ENCODE measurements around the gene TERT. TPM values are rescaled to one million over a fixed set of nuclear protein-coding genes. Genes with fewer than 3 reads are reported as not detected.
A peak's percentile ranks its signal among the peaks of the same experiment; 100 is the strongest.
"Not testable (repeated sequence)": the region's sequence is repeated elsewhere in the genome, so short reads cannot be mapped to it uniquely, and the experiment has no call there.

TERT gene
- total and polyA plus RNA-seq, 2 donors: 1.9 to 3.4 TPM

GRCh38 chr5:1279443-1280151 lies 15.3 kb downstream of the TERT start:
- H3K4me3 ChIP-seq (ENCODE audit: low read length in 2 of 2): no peak overlapping the region
- WGBS: 96% methylated on average over 34 of the region's 34 CpGs
- H3K36me3 ChIP-seq (ENCODE audit: control insufficient read depth in 2 of 2, insufficient read depth in 2 of 2, low read length in 1 of 2): peaks cover 46 to 51% of the 10 kb centered on the region in 2 donors
- no peaks in the 10 kb centered on the region for H3K27me3 ChIP-seq (ENCODE audit: control insufficient read depth in 2 of 2, insufficient read depth in 1 of 2, low read length in 1 of 2)
- H3K9me3 ChIP-seq (ENCODE audit: control insufficient read depth in 2 of 2, insufficient read depth in 1 of 2, low read length in 1 of 2): peaks cover 23 to 41% of the 10 kb centered on the region in 2 donors
- H3K27ac ChIP-seq (ENCODE audit: low read depth in 1 of 2, low read length in 1 of 2): no peak overlapping the region
- DNase-seq (ENCODE audit: low read depth in 6 of 9, low spot score in 9 of 9): no peak
- H3K4me1 ChIP-seq (ENCODE audit: control insufficient read depth in 2 of 2, insufficient read depth in 2 of 2, low read length in 2 of 2): peaks cover 11 to 16% of the 10 kb centered on the region in 2 donors

- Histone ChIP-seq H3K36me3 (ENCODE audit: control insufficient read depth in 2 of 2, insufficient read depth in 2 of 2, low read length in 1 of 2) (peaks cover 52 to 58% of the 10 kb centered on the region in 2 donors), H3K27ac (ENCODE audit: low read depth in 1 of 2, low read length in 1 of 2) (no peak overlapping the region), H3K4me3 (ENCODE audit: low read length in 2 of 2) (no peak overlapping the region), H3K9me3 (ENCODE audit: control insufficient read depth in 2 of 2, insufficient read depth in 1 of 2, low read length in 1 of 2) (peaks cover 23 to 46% of the 10 kb centered on the region in 2 donors), H3K4me1 (ENCODE audit: control insufficient read depth in 2 of 2, insufficient read depth in 2 of 2, low read length in 2 of 2) (peaks cover 11 to 23% of the 10 kb centered on the region in 2 donors), H3K27me3 (ENCODE audit: control insufficient read depth in 2 of 2, insufficient read depth in 1 of 2, low read length in 1 of 2) (no peaks in the 10 kb centered on the region)
- no peak for DNase-seq (ENCODE audit: low read depth in 6 of 9, low spot score in 9 of 9)
- 98% methylated on average over 42 of the region's 42 CpGs for WGBS
Measured at GRCh38 chr5:1278656-1279442, 16.0 kb downstream of the TERT start.

- DNase-seq (ENCODE audit: low read depth in 6 of 9, low spot score in 9 of 9): no peak
- Histone ChIP-seq H3K4me3 (ENCODE audit: low read length in 2 of 2) (no peak overlapping the region), H3K4me1 (ENCODE audit: control insufficient read depth in 2 of 2, insufficient read depth in 2 of 2, low read length in 2 of 2) (peaks cover 11 to 24% of the 10 kb centered on the region in 2 donors), H3K27ac (ENCODE audit: low read depth in 1 of 2, low read length in 1 of 2) (no peak overlapping the region), H3K27me3 (ENCODE audit: control insufficient read depth in 2 of 2, insufficient read depth in 1 of 2, low read length in 1 of 2) (no peaks in the 10 kb centered on the region), H3K36me3 (ENCODE audit: control insufficient read depth in 2 of 2, insufficient read depth in 2 of 2, low read length in 1 of 2) (peaks cover 55 to 60% of the 10 kb centered on the region in 2 donors), H3K9me3 (ENCODE audit: control insufficient read depth in 2 of 2, insufficient read depth in 1 of 2, low read length in 1 of 2) (peaks cover 23 to 49% of the 10 kb centered on the region in 2 donors)
- 98% methylated on average over 13 of the region's 13 CpGs for WGBS
Measured at GRCh38 chr5:1278216-1278615, 16.7 kb downstream of the TERT start.

DNA sequence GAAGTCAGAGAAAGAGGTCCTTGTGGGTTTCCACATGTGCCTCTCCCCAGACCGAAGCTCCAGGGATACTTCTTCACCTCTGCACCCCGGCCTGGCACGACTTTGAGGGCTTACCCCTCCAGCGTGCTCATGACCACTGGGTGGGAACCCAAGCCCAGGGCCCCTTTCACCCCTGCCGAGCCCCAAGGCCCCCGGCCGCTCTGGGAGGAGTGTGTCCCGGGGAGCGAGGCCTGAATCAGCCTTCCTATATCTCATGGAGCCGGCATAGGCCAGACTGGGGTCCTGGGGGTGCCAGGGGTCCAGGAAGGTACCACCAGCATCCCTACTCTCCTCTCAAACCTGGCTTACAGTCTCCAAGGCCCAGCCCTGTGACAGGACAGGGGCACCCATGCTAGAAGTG lies 17.1 kb downstream of the TERT start:
- Histone ChIP-seq H3K27me3 (ENCODE audit: control insufficient read depth in 2 of 2, insufficient read depth in 1 of 2, low read length in 1 of 2) (no peaks in the 10 kb centered on the region), H3K4me1 (ENCODE audit: control insufficient read depth in 2 of 2, insufficient read depth in 2 of 2, low read length in 2 of 2) (peaks cover 11 to 24% of the 10 kb centered on the region in 2 donors), H3K9me3 (ENCODE audit: control insufficient read depth in 2 of 2, insufficient read depth in 1 of 2, low read length in 1 of 2) (peaks cover 23 to 48% of the 10 kb centered on the region in 2 donors), H3K4me3 (ENCODE audit: low read length in 2 of 2) (no peak overlapping the region), H3K36me3 (ENCODE audit: control insufficient read depth in 2 of 2, insufficient read depth in 2 of 2, low read length in 1 of 2) (peaks cover 53 to 60% of the 10 kb centered on the region in 2 donors), H3K27ac (ENCODE audit: low read depth in 1 of 2, low read length in 1 of 2) (no peak overlapping the region)
- DNase-seq (ENCODE audit: low read depth in 6 of 9, low spot score in 9 of 9): no peak
- 97% methylated on average over 10 of the region's 10 CpGs for WGBS

GRCh38 chr5:1277331-1277730 lies 17.5 kb downstream of the TERT start:
- Histone ChIP-seq H3K4me1 (ENCODE audit: control insufficient read depth in 2 of 2, insufficient read depth in 2 of 2, low read length in 2 of 2) (peaks cover 11 to 24% of the 10 kb centered on the region in 2 donors), H3K4me3 (ENCODE audit: low read length in 2 of 2) (no peak overlapping the region), H3K27ac (ENCODE audit: low read depth in 1 of 2, low read length in 1 of 2) (no peak overlapping the region), H3K9me3 (ENCODE audit: control insufficient read depth in 2 of 2, insufficient read depth in 1 of 2, low read length in 1 of 2) (peaks cover 23 to 44% of the 10 kb centered on the region in 2 donors), H3K27me3 (ENCODE audit: control insufficient read depth in 2 of 2, insufficient read depth in 1 of 2, low read length in 1 of 2) (no peaks in the 10 kb centered on the region), H3K36me3 (ENCODE audit: control insufficient read depth in 2 of 2, insufficient read depth in 2 of 2, low read length in 1 of 2) (peaks cover 49 to 60% of the 10 kb centered on the region in 2 donors)
- WGBS: 97% methylated on average over 21 of the region's 21 CpGs
- DNase-seq (ENCODE audit: low read depth in 6 of 9, low spot score in 9 of 9): no peak

DNA sequence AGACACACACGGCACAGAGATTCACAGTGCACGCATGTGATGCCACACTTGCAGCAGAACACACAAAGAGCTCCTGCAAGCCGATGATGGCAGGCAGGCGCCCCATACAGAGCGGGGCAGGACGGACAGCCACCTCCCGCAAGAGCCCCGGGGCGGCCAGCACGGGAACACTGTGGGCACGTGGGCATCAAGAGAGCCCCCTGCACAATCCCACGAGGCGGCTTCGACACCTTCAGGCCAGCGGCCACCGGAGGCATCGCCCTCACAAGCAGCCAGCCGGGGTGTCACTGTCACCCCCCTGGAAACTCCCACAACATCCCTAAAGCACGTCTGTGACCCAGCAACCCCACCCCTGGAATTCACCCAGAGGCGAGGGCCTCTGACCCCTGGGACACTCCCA lies 17.9 kb downstream of the TERT start:
- Histone ChIP-seq H3K27me3 (ENCODE audit: control insufficient read depth in 2 of 2, insufficient read depth in 1 of 2, low read length in 1 of 2) (no peaks in the 10 kb centered on the region), H3K36me3 (ENCODE audit: control insufficient read depth in 2 of 2, insufficient read depth in 2 of 2, low read length in 1 of 2) (peaks cover 53 to 57% of the 10 kb centered on the region in 2 donors), H3K4me3 (ENCODE audit: low read length in 2 of 2) (no peak overlapping the region), H3K4me1 (ENCODE audit: control insufficient read depth in 2 of 2, insufficient read depth in 2 of 2, low read length in 2 of 2) (peaks cover 11 to 24% of the 10 kb centered on the region in 2 donors), H3K27ac (ENCODE audit: low read depth in 1 of 2, low read length in 1 of 2) (no peak overlapping the region), H3K9me3 (ENCODE audit: control insufficient read depth in 2 of 2, insufficient read depth in 1 of 2, low read length in 1 of 2) (peaks cover 23 to 44% of the 10 kb centered on the region in 2 donors)
- no peak for DNase-seq (ENCODE audit: low read depth in 6 of 9, low spot score in 9 of 9)
- 98% methylated on average over 20 of the region's 20 CpGs for WGBS

GRCh38 chr5:1275397-1276391 lies 19.2 kb downstream of the TERT start:
- Histone ChIP-seq H3K36me3 (ENCODE audit: control insufficient read depth in 2 of 2, insufficient read depth in 2 of 2, low read length in 1 of 2) (peaks cover 50 to 62% of the 10 kb centered on the region in 2 donors), H3K9me3 (ENCODE audit: control insufficient read depth in 2 of 2, insufficient read depth in 1 of 2, low read length in 1 of 2) (peaks cover 23 to 44% of the 10 kb centered on the region in 2 donors), H3K27ac (ENCODE audit: low read depth in 1 of 2, low read length in 1 of 2) (peak overlapping the region in 1 of 2 donors; percentile 46), H3K4me1 (ENCODE audit: control insufficient read depth in 2 of 2, insufficient read depth in 2 of 2, low read length in 2 of 2) (peaks cover 8 to 19% of the 10 kb centered on the region in 2 donors)
- peak in 1 of 9 donors; percentile 34 for DNase-seq (ENCODE audit: low read depth in 6 of 9, low spot score in 9 of 9)
- 68% methylated on average over 10 of the region's 10 CpGs for WGBS
- H3K4me3 ChIP-seq (ENCODE audit: low read length in 2 of 2); H3K27me3 ChIP-seq (ENCODE audit: control insufficient read depth in 2 of 2, insufficient read depth in 1 of 2, low read length in 1 of 2): not testable (repeated sequence)

- DNase-seq (ENCODE audit: low read depth in 6 of 9, low spot score in 9 of 9): no peak
- peaks cover 38 to 51% of the 10 kb centered on the region in 2 donors for H3K36me3 ChIP-seq (ENCODE audit: control insufficient read depth in 2 of 2, insufficient read depth in 2 of 2, low read length in 1 of 2)
- peaks cover 19 to 37% of the 10 kb centered on the region in 2 donors for H3K9me3 ChIP-seq (ENCODE audit: control insufficient read depth in 2 of 2, insufficient read depth in 1 of 2, low read length in 1 of 2)
- no peak overlapping the region for H3K27ac ChIP-seq (ENCODE audit: low read depth in 1 of 2, low read length in 1 of 2)
- H3K27me3 ChIP-seq (ENCODE audit: control insufficient read depth in 2 of 2, insufficient read depth in 1 of 2, low read length in 1 of 2): no peaks in the 10 kb centered on the region
- H3K4me1 ChIP-seq (ENCODE audit: control insufficient read depth in 2 of 2, insufficient read depth in 2 of 2, low read length in 2 of 2): peaks cover 8 to 19% of the 10 kb centered on the region in 2 donors
- H3K4me3 ChIP-seq (ENCODE audit: low read length in 2 of 2): no peak overlapping the region
- 96% methylated on average over 16 of the region's 16 CpGs for WGBS
Measured at GRCh38 chr5:1274471-1274870, 20.4 kb downstream of the TERT start.

Data from thymus (tissue), 11 donors.